GM12878 (cell line): Measurements from ENCODE around the gene LRRC41. TPM values are rescaled to one million over a fixed set of nuclear protein-coding genes. Genes with fewer than 3 reads are reported as not detected.
"Not testable (repeated sequence)": the region's sequence is repeated elsewhere in the genome, so short reads cannot be mapped to it uniquely, and the experiment has no call there.

Experiments
- ATAC-seq: fragments of 200-7000 bp; cut with Tn5 transposase; 3 replicates; pipeline ENCODE4 v1.9.1; 2020; ENCODE audit warnings: mild to moderate bottlenecking, moderate library complexity
- BruUV-seq: library from RNA; stranded (reverse); fragments of 400-500 nt; replicated peaks from 2 replicates; lab custom pipeline; 2021; lab: Mats Ljungman, UMichigan
- CTCF ChIA-PET: fragments of 300-600 bp; sonication (Branson Sonifier 250); formaldehyde crosslinking; extraction: SDS; loops from one replicate; lab custom pipeline; 2021; ENCODE audit warnings: inconsistent platforms; lab: Yijun Ruan, JAX
- POLR2A ChIA-PET: fragments of 350-600 bp; formaldehyde crosslinking; extraction: SDS; loops from one replicate; lab custom pipeline; 2021; ENCODE audit warnings: inconsistent platforms; lab: Charles Lee
- RAD21 ChIA-PET: fragments of 300-600 bp; sonication (Branson Sonifier 250); formaldehyde crosslinking; loops from one replicate; lab custom pipeline; 2023; ENCODE audit warnings: antibody characterized with exemption; ENCODE audit not compliant: unreplicated experiment; lab: Charles Lee
- SMC1A ChIA-PET: fragments of 300-600 bp; sonication (Branson Sonifier 250); formaldehyde crosslinking; loops from one replicate; lab custom pipeline; 2023; ENCODE audit not compliant: unreplicated experiment, uncharacterized antibody; lab: Charles Lee
- DNase-seq: peaks from one replicate; pipeline ENCODE4 v3.0.0-alpha.2; 2011; ENCODE audit warnings: low read depth, low spot score
- FAIRE-seq: peaks from 3 replicates; lab custom pipeline; 2011; peaks lifted over from hg19 to GRCh38; lab: Jason Lieb, UNC
- H2AFZ ChIP-seq: 2 replicates; pipeline ENCODE4 v1.6.0; 2011; ENCODE audit warnings: low read depth, low read length, control low read depth; ENCODE audit not compliant: control insufficient read depth
- H3K27ac ChIP-seq: 2 replicates; pipeline ENCODE4 v1.5.1; 2011; ENCODE audit warnings: control low read depth; ENCODE audit not compliant: control insufficient read depth, insufficient read depth
- H3K27me3 ChIP-seq, 2 experiments: replicated peaks in 1 of 2; 2 replicates each; pipeline versions ENCODE4 v1.6.0 to v1.6.1; 2011; ENCODE audit warnings: low read length in 1 of 2; ENCODE audit not compliant: control insufficient read depth in 2 of 2, insufficient read depth in 2 of 2
- H3K36me3 ChIP-seq, 2 experiments: 2 replicates each; pipeline ENCODE4 v1.5.1; 2011; ENCODE audit warnings: low read length in 1 of 2; ENCODE audit not compliant: control insufficient read depth in 2 of 2, insufficient read depth in 2 of 2
- H3K4me1 ChIP-seq: 2 replicates; pipeline ENCODE4 v1.6.1; 2011; ENCODE audit warnings: mild to moderate bottlenecking, low read length, moderate library complexity, mixed read lengths; ENCODE audit not compliant: control insufficient read depth, insufficient read depth
- H3K4me2 ChIP-seq: 2 replicates; pipeline ENCODE4 v1.6.0; 2011; ENCODE audit warnings: control low read depth; ENCODE audit not compliant: control insufficient read depth, insufficient read depth
- H3K4me3 ChIP-seq: fragments of 200-600 bp; sonication (generic); 2 replicates; pipeline ENCODE4 v1.5.1; 2016
- H3K79me2 ChIP-seq: 2 replicates; pipeline ENCODE4 v1.6.0; 2011; ENCODE audit warnings: low read length; ENCODE audit not compliant: control insufficient read depth, insufficient read depth
- H3K9ac ChIP-seq: 2 replicates; pipeline ENCODE4 v1.8.0; 2011; ENCODE audit warnings: low read length, control low read depth, mixed read lengths; ENCODE audit not compliant: control insufficient read depth, insufficient read depth
- H3K9me3 ChIP-seq: replicated peaks from 3 replicates; pipeline ENCODE4 v1.5.1; 2011; ENCODE audit warnings: mild to moderate bottlenecking, low read length; ENCODE audit not compliant: control insufficient read depth, insufficient read depth
- H4K20me1 ChIP-seq: 2 replicates; pipeline ENCODE4 v1.6.0; 2011; ENCODE audit not compliant: control insufficient read depth, insufficient read depth
- WGBS: methylation state at CpG from one replicate; pipeline ENCODE4 v1.1.6; 2016; ENCODE audit warnings: low lambda C conversion rate; ENCODE audit not compliant: insufficient replicate concordance, insufficient coverage; ENCODE audit errors: missing lambda C conversion rate; 5-methylcytosine and 5-hydroxymethylcytosine counted together
- in situ Hi-C: fragments of 300-500 bp; cut with MboI; formaldehyde crosslinking; loops from 9 replicates; pipeline ENCODE4 v1.14.3; 2018; ENCODE audit warnings: mixed read lengths
- intact Hi-C: fragments of 100-400 bp; cut with micrococcal nuclease; formaldehyde crosslinking; loops from one replicate; pipeline ENCODE4 v1.14.2; 2022; ENCODE audit not compliant: unreplicated experiment
- polyA plus RNA-seq, 11 experiments: library from polyadenylated mRNA; depleted of rRNA in 4 of 11; unstranded in 6 of 11; stranded (reverse) in 5 of 11; fragments of >200 nt; fragmentation: Nextera tagmentation in 4 of 11; fragmentation: Illumina TruSeq in 1 of 11; extraction: Ambion mirVana in 4 of 11; extraction: Trizol in 1 of 11; gene quantifications; 1 replicate in 1 of 11; 2 replicates in 10 of 11; pipeline versions ENCODE4 v1.2.1 to v1.2.3, GENCODE V29; 2011 to 2016; ENCODE audit warnings: inconsistent platforms in 2 of 11, missing spikeins in 2 of 11, low read depth in 1 of 11
- total RNA-seq, 4 experiments: library from RNA; depleted of rRNA in 3 of 4; stranded (reverse); fragments of >200 nt in 3 of 4; fragmentation: Illumina TruSeq in 1 of 4; extraction: Trizol in 1 of 4; gene quantifications; 2 replicates each; pipeline versions ENCODE4 v1.2.1 to v1.2.3, GENCODE V29; 2013 to 2021
- TF ChIP-seq, protein P1 (sequence below): fragments of 450-650 bp; IDR thresholded peaks from 2 replicates; pipeline ENCODE4 v1.6.1; 2016; ENCODE audit warnings: mild to moderate bottlenecking, moderate library complexity, borderline replicate concordance

Gene LRRC41
- total and polyA plus RNA-seq, 10 of the 15 experiments (the other 5 are each of a cell fraction or from before 2014, with no cell fraction given), result 12.0 to 79.9 (median 48.5) TPM

DNA sequence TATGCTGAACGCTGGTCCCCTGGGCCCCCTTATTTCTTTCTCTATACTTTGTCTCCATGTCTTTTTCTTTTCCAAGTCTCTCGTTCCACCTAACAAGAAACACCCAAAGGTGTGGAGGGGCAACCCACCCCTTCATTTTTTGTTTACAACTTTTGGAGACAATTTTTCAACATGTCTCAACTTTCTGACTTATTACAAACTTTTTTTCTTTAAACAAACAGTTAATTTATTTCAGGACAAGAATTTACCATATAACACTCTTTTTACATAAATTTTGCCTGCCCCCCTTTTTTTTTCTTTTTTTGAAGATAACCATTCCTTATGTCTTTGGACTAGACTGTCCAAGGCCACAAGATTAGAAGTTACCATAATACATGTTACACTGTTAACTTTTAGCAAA is 27.0 kb upstream of the LRRC41 start:
- BruUV-seq, H2AFZ ChIP-seq, ATAC-seq, FAIRE-seq, DNase-seq, in situ Hi-C loops, H3K36me3 ChIP-seq, H3K9me3 ChIP-seq, H3K27me3 ChIP-seq, H4K20me1 ChIP-seq: not testable (repeated sequence)
- ChIA-PET CTCF (interaction anchor here (1.8 to 6.2 kb wide), 3 partner anchors 11 to 86 kb away, joined by 7 to 267 read pairs (median 52); partner anchors contain the start of gene NSUN4), RAD21 (interaction anchor here (0.9 to 5.4 kb wide), 3 partner anchors 10 to 26 kb away, joined by 6 to 48 read pairs (median 46); partner anchors contain the start of genes LRRC41, NSUN4 and UQCRH), POLR2A (interaction anchor here (1.1 to 6.2 kb wide), 3 partner anchors 11 to 26 kb away, joined by 3 to 55 read pairs (median 5); partner anchors contain the start of gene NSUN4), SMC1A (interaction anchor here (3.8 to 6.5 kb wide), 3 partner anchors 13 to 27 kb away, joined by 29 to 73 read pairs (median 46); partner anchors contain the start of genes LRRC41, NSUN4 and UQCRH)
- H3K79me2 ChIP-seq, result peaks cover 67% of the 10 kb centered on the region
- WGBS, result 3% methylated on average over 2 of the region's 2 CpGs
- H3K4me2 ChIP-seq, result 0 out of 2 replicates have a peak overlapping the region, but pooled peaks have one; percentile 9
- H3K9ac ChIP-seq, result peak overlapping the region; percentile 95
- peak overlapping the region; percentile 98 for H3K27ac ChIP-seq
- TF ChIP-seq, protein P1, sequence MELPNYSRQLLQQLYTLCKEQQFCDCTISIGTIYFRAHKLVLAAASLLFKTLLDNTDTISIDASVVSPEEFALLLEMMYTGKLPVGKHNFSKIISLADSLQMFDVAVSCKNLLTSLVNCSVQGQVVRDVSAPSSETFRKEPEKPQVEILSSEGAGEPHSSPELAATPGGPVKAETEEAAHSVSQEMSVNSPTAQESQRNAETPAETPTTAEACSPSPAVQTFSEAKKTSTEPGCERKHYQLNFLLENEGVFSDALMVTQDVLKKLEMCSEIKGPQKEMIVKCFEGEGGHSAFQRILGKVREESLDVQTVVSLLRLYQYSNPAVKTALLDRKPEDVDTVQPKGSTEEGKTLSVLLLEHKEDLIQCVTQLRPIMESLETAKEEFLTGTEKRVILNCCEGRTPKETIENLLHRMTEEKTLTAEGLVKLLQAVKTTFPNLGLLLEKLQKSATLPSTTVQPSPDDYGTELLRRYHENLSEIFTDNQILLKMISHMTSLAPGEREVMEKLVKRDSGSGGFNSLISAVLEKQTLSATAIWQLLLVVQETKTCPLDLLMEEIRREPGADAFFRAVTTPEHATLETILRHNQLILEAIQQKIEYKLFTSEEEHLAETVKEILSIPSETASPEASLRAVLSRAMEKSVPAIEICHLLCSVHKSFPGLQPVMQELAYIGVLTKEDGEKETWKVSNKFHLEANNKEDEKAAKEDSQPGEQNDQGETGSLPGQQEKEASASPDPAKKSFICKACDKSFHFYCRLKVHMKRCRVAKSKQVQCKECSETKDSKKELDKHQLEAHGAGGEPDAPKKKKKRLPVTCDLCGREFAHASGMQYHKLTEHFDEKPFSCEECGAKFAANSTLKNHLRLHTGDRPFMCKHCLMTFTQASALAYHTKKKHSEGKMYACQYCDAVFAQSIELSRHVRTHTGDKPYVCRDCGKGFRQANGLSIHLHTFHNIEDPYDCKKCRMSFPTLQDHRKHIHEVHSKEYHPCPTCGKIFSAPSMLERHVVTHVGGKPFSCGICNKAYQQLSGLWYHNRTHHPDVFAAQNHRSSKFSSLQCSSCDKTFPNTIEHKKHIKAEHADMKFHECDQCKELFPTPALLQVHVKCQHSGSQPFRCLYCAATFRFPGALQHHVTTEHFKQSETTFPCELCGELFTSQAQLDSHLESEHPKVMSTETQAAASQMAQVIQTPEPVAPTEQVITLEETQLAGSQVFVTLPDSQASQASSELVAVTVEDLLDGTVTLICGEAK, result peak; percentile 27; the same call in 1 of the 2 replicates
- H3K4me3 ChIP-seq, result peak overlapping the region; percentile 66
- intact Hi-C loops, result loop anchor here (10.0 kb wide), 1 partner anchor 196 kb away; the partner anchor contains the start of gene PIK3R3
- peaks cover 24% of the 10 kb centered on the region for H3K4me1 ChIP-seq
